ENCODE measurements around the gene RBM27. TPM values are rescaled to one million over a fixed set of nuclear protein-coding genes. Genes with fewer than 3 reads are reported as not detected.
"Not testable (repeated sequence)": the region's sequence is repeated elsewhere in the genome, so short reads cannot be mapped to it uniquely, and the experiment has no call there.

Gene RBM27
- total RNA-seq, 4 donors from 2014 or later = 15.3 to 21.6 (median 17.7) TPM

- 55 to 56% methylated on average over 6 of the region's 6 CpGs for WGBS, 2 donors
- peak in 1 of 2 donors; percentile 14 for DNase-seq (ENCODE audit: low spot score in 2 of 2)
These were observed 4.1 kb upstream of the RBM27 start for GRCh38 chr5:146199176-146199815.

DNA sequence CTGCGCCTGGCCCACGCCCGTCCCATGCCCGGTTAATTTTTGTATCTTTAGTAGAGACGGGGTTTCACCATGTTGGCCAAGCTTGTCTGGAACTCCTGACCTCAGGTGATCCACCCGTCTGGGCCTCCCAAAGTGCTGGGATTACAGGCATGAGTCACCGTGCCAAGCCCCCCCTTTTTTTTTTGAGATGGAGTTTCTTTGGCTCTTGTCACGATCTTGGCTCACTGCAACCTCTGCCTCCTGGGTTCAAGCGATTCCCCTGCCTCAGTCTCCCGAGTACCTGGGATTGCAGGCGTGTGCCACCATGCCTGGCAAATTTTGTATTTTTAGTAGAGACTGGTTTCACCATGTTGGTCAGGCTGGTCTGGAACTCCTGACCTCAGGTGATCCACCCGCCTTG is 1.6 kb upstream of the RBM27 start:
- H3K4me1 ChIP-seq = peaks cover 0 to 33% (median 13%) of the 10 kb centered on the region in 4 donors
- H3K27me3 ChIP-seq; DNase-seq (ENCODE audit: low spot score in 2 of 2); H3K9me3 ChIP-seq; H3K4me3 ChIP-seq; H3K27ac ChIP-seq; H3K36me3 ChIP-seq: not testable (repeated sequence)
- 93 to 94% methylated on average over 12 of the region's 12 CpGs for WGBS, 2 donors

More at GRCh38 chr5:146199176-146199815, 4.1 kb upstream of the RBM27 start:
- Histone ChIP-seq H3K9me3 (no peaks in the 10 kb centered on the region), H3K4me3 (no peak overlapping the region), H3K4me1 (peaks cover 0 to 11% (median under 1%) of the 10 kb centered on the region in 4 donors), H3K27me3 (no peaks in the 10 kb centered on the region), H3K27ac (peak overlapping the region in 2 of 4 donors; percentile 13 to 24), H3K36me3 (no peaks in the 10 kb centered on the region)
- TF ChIP-seq CTCF (IDR thresholded peaks at IDR 0.05) (no peak), EP300 (IDR thresholded peaks at IDR 0.05) (peak in 1 of 2 donors; percentile 35)

DNA sequence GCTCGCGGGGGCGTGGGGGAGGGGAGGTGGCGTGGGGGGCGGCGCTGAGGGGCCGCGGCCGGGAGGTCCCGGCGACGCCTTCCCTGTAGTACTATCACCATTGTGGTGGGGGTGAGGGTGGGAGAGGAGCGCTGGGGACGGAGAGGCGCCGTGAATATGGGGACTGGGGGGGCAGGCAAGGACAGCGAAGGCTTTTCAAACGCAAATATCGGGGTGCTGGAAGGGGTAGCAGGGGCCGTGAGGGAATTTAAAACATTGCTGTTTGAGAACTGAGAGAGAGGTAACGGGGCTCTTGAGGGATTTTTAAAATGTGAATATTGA is 427 bp downstream of the RBM27 start:
- Histone ChIP-seq H3K4me1 (peaks cover 0 to 49% (median 17%) of the 10 kb centered on the region in 4 donors), H3K27ac (peak overlapping the region; percentile 58 to 93 (median 88))
- 0% methylated on average over 18 to 21 of the region's 21 CpGs for WGBS, 2 donors

GRCh38 chr5:146205499-146206202 is 2.2 kb downstream of the RBM27 start:
- Histone ChIP-seq H3K4me3 (no peak overlapping the region), H3K27ac (no peak overlapping the region), H3K9me3 (no peaks in the 10 kb centered on the region), H3K27me3 (no peaks in the 10 kb centered on the region), H3K36me3 (no peaks in the 10 kb centered on the region), H3K4me1 (peaks cover 0 to 62% (median 21%) of the 10 kb centered on the region in 4 donors)
- WGBS, 2 donors = 82 to 85% methylated on average over 11 of the region's 11 CpGs
- TF ChIP-seq POLR2A (IDR thresholded peaks at IDR 0.05) (no peak), CTCF (IDR thresholded peaks at IDR 0.05) (no peak), EP300 (IDR thresholded peaks at IDR 0.05) (no peak)
- no peak for DNase-seq (ENCODE audit: low spot score in 2 of 2)

More for the DNA sequence above, 427 bp downstream of the RBM27 start:
- DNase-seq (ENCODE audit: low spot score in 2 of 2) = no peak
- H3K4me3 ChIP-seq = peak overlapping the region; percentile 60 to 89 (median 84)
- no peaks in the 10 kb centered on the region for H3K27me3 ChIP-seq
- H3K36me3 ChIP-seq = no peaks in the 10 kb centered on the region
- H3K9me3 ChIP-seq = no peaks in the 10 kb centered on the region
- TF ChIP-seq EP300 (IDR thresholded peaks at IDR 0.05) (no peak), POLR2A (IDR thresholded peaks at IDR 0.05) (no peak), CTCF (IDR thresholded peaks at IDR 0.05) (no peak)

DNA sequence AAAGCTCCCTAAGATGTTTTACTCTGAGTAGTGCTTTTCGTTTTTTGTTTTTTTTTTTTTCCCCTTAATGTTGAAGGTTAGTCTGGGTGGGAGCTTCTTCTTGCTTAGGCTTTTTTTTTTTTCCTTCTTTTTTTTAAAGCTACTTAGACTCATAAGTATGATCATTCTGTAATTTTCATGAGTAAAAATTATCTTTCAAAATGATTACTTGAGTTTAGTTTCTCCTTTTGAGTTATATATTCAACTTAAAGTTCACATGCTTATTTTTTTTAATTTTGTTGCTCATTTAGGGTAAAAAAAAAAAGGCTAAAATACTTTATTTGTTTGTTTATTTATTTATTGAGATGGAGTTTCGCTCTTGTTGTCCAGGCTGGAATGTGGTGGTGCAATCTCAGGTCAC is 2.9 kb downstream of the RBM27 start:
- Histone ChIP-seq H3K27me3 (no peaks in the 10 kb centered on the region), H3K4me3 (no peak overlapping the region), H3K36me3 (no peaks in the 10 kb centered on the region), H3K27ac (no peak overlapping the region), H3K9me3 (no peaks in the 10 kb centered on the region), H3K4me1 (peaks cover 0 to 62% (median 21%) of the 10 kb centered on the region in 4 donors)
- WGBS, 2 donors = 56 to 65% methylated on average over 2 of the region's 2 CpGs
- no peak for DNase-seq (ENCODE audit: low spot score in 2 of 2)
- TF ChIP-seq EP300 (IDR thresholded peaks at IDR 0.05) = no peak
- no peak for TF ChIP-seq POLR2A (IDR thresholded peaks at IDR 0.05)
- TF ChIP-seq CTCF (IDR thresholded peaks at IDR 0.05) = no peak
